TTC549 (cell line): ENCODE results near the gene FADS2.
"Not testable (repeated sequence)": the region's sequence is repeated elsewhere in the genome, so short reads cannot be mapped to it uniquely, and the experiment has no call there.

Experiments used
- FAIRE-seq: peaks from 2 replicates; lab custom pipeline; 2012; peaks lifted over from hg19 to GRCh38; lab: Jason Lieb, UNC

The FADS2 gene

GRCh38 chr11:61869429-61869707 lies 41.3 kb downstream of the FADS2 start:
- FAIRE-seq = no peak

GRCh38 chr11:61869708-61870451 lies 41.8 kb downstream of the FADS2 start:
- no peak for FAIRE-seq

- no peak for FAIRE-seq
Observed at GRCh38 chr11:61870541-61871031, 42.5 kb downstream of the FADS2 start.

GRCh38 chr11:61871158-61871597 lies 43.1 kb downstream of the FADS2 start:
- FAIRE-seq = no peak

GRCh38 chr11:61872935-61873565 lies 45.0 kb downstream of the FADS2 start:
- FAIRE-seq = no peak

GRCh38 chr11:61873588-61874376 lies 45.7 kb downstream of the FADS2 start:
- no peak for FAIRE-seq

GRCh38 chr11:61874377-61874809 lies 46.3 kb downstream of the FADS2 start:
- FAIRE-seq = no peak

GRCh38 chr11:61874853-61875252 lies 46.8 kb downstream of the FADS2 start:
- no peak for FAIRE-seq

- no peak for FAIRE-seq
Observed at GRCh38 chr11:61875698-61876097, 47.6 kb downstream of the FADS2 start.

GRCh38 chr11:61879152-61879551 lies 51.1 kb downstream of the FADS2 start:
- FAIRE-seq = no peak

- FAIRE-seq = no peak
Observed at GRCh38 chr11:61880031-61880430, 51.9 kb downstream of the FADS2 start.

- FAIRE-seq = no peak
Observed at GRCh38 chr11:61880454-61880853, 52.4 kb downstream of the FADS2 start.

GRCh38 chr11:61881397-61881796 lies 53.3 kb downstream of the FADS2 start:
- FAIRE-seq = no peak

GRCh38 chr11:61882267-61882666 lies 54.2 kb downstream of the FADS2 start:
- not testable (repeated sequence) for FAIRE-seq

- no peak for FAIRE-seq
Observed at GRCh38 chr11:61882879-61883278, 54.8 kb downstream of the FADS2 start.

- FAIRE-seq = no peak
Observed at GRCh38 chr11:61883327-61883726, 55.2 kb downstream of the FADS2 start.

GRCh38 chr11:61883947-61884346 lies 55.8 kb downstream of the FADS2 start:
- FAIRE-seq = no peak

GRCh38 chr11:61885166-61885778 lies 57.2 kb downstream of the FADS2 start:
- no peak for FAIRE-seq

GRCh38 chr11:61885784-61886580 lies 57.9 kb downstream of the FADS2 start:
- FAIRE-seq = no peak

GRCh38 chr11:61886643-61887042 lies 58.5 kb downstream of the FADS2 start:
- no peak for FAIRE-seq

GRCh38 chr11:61887839-61888494 lies 59.9 kb downstream of the FADS2 start:
- FAIRE-seq = no peak
